H1 (cell line): Measurements from ENCODE around the gene NAV2. TPM values are rescaled to one million over a fixed set of nuclear protein-coding genes. Genes with fewer than 3 reads are reported as not detected.

ENCODE experiments used
- CTCF ChIA-PET: fragments of 300-600 bp; sonication (Branson Sonifier 250); formaldehyde crosslinking; loops from one replicate; lab custom pipeline; 2021; ENCODE audit not compliant: partially characterized antibody; lab: Charles Lee
- POLR2A ChIA-PET: fragments of 300-600 bp; sonication (Branson Sonifier 250); formaldehyde crosslinking; loops from one replicate; lab custom pipeline; 2021; ENCODE audit warnings: inconsistent platforms; ENCODE audit not compliant: partially characterized antibody; lab: Charles Lee
- DNase-seq, 2 experiments: peaks; one replicate each; pipeline versions ENCODE4 v3.0.0 to v3.0.0-alpha.2; 2010 to 2022; ENCODE audit warnings: low spot score in 2 of 2, low read depth in 1 of 2, mixed read lengths in 1 of 2
- FAIRE-seq: peaks from 2 replicates; lab custom pipeline; 2011; peaks lifted over from hg19 to GRCh38; lab: Jason Lieb, UNC
- H2AFZ ChIP-seq: 2 replicates; pipeline ENCODE4 v1.8.1; 2012; ENCODE audit warnings: low read length, inconsistent platforms
- H2AK5ac ChIP-seq: 2 replicates; pipeline ENCODE4 v1.6.1; 2013; ENCODE audit warnings: low read depth, low read length
- H2BK120ac ChIP-seq: replicated peaks from 2 replicates; pipeline ENCODE3; 2013; ENCODE audit warnings: low read depth, low read length, inconsistent platforms
- H2BK12ac ChIP-seq: 2 replicates; pipeline ENCODE4 v1.6.1; 2013; ENCODE audit warnings: low read depth, low read length
- H2BK15ac ChIP-seq: 2 replicates; pipeline ENCODE4 v1.6.1; 2013; ENCODE audit warnings: low read length
- H2BK20ac ChIP-seq: 2 replicates; pipeline ENCODE4 v1.6.1; 2013; ENCODE audit warnings: low read length
- H2BK5ac ChIP-seq: 2 replicates; pipeline ENCODE4 v1.6.1; 2013; ENCODE audit warnings: low read depth, low read length
- H3K14ac ChIP-seq: 2 replicates; pipeline ENCODE4 v1.6.1; 2013; ENCODE audit warnings: inconsistent platforms; ENCODE audit not compliant: insufficient read length
- H3K18ac ChIP-seq: 2 replicates; pipeline ENCODE4 v1.6.1; 2013; ENCODE audit warnings: low read length; ENCODE audit errors: extremely low read depth
- H3K23ac ChIP-seq: 2 replicates; pipeline ENCODE4 v1.6.1; 2013; ENCODE audit warnings: inconsistent platforms; ENCODE audit not compliant: insufficient read length
- H3K23me2 ChIP-seq: 2 replicates; pipeline ENCODE4 v1.6.1; 2013; ENCODE audit warnings: low read depth, low read length
- H3K27ac ChIP-seq: 2 replicates; pipeline ENCODE4 v1.6.1; 2011; ENCODE audit warnings: low read depth, low read length, inconsistent platforms
- H3K27me3 ChIP-seq, 4 experiments: replicated peaks in 1 of 4; 1 replicate in 1 of 4; 2 replicates in 3 of 4; pipeline versions ENCODE4 v1.6.1 to v1.8.1; 2011 to 2013; ENCODE audit warnings: low read length in 3 of 4, mild to moderate bottlenecking in 3 of 4, inconsistent platforms in 2 of 4, mixed read lengths in 2 of 4, moderate library complexity in 1 of 4; ENCODE audit not compliant: control insufficient read depth in 3 of 4, insufficient read depth in 3 of 4; ENCODE audit errors: extremely low read depth in 1 of 4
- H3K36me3 ChIP-seq, 4 experiments: 2 replicates each; pipeline versions ENCODE4 v1.6.1 to v1.8.1; 2011 to 2013; ENCODE audit warnings: mild to moderate bottlenecking in 4 of 4, low read length in 3 of 4, moderate library complexity in 2 of 4, control low read depth in 1 of 4, inconsistent platforms in 1 of 4; ENCODE audit not compliant: insufficient read depth in 4 of 4, control insufficient read depth in 2 of 4
- H3K4ac ChIP-seq: replicated peaks from 2 replicates; pipeline ENCODE3; 2013; ENCODE audit warnings: low read length, low read depth, mixed read lengths, inconsistent platforms; ENCODE audit not compliant: insufficient read length
- H3K4me1 ChIP-seq, 4 experiments: replicated peaks in 1 of 4; 1 replicate in 1 of 4; 2 replicates in 3 of 4; pipeline versions ENCODE4 v1.6.1 to v1.8.1; 2011 to 2013; ENCODE audit warnings: low read length in 3 of 4, inconsistent platforms in 2 of 4, mixed read lengths in 1 of 4; ENCODE audit not compliant: insufficient read depth in 4 of 4, control insufficient read depth in 3 of 4
- H3K4me2 ChIP-seq, 2 experiments: 2 replicates each; pipeline versions ENCODE4 v1.6.1 to v1.8.1; 2011 to 2013; ENCODE audit warnings: low read depth in 2 of 2, low read length in 2 of 2, control low read depth in 1 of 2, inconsistent platforms in 1 of 2, mild to moderate bottlenecking in 1 of 2; ENCODE audit not compliant: insufficient read depth in 1 of 2
- H3K4me3 ChIP-seq, 4 experiments: fragments of 200-600, 300-600 bp in 1 of 4; sonication (generic), shearing (Covaris generic), sonication (Bioruptor Twin) in 1 of 4; 2 replicates each; pipeline versions ENCODE4 v1.5.1 to v1.8.1; 2011 to 2016; ENCODE audit warnings: low read length in 4 of 4, low read depth in 3 of 4, control low read depth in 2 of 4, inconsistent platforms in 2 of 4, mild to moderate bottlenecking in 2 of 4, mixed read lengths in 1 of 4, moderate library complexity in 1 of 4; ENCODE audit not compliant: insufficient read depth in 2 of 4; ENCODE audit errors: extremely low read depth in 1 of 4
- H3K56ac ChIP-seq: replicated peaks from 2 replicates; pipeline ENCODE3; 2013; ENCODE audit warnings: low read depth, mild to moderate bottlenecking, mixed read lengths, low read length, inconsistent platforms; ENCODE audit not compliant: insufficient read length
- H3K79me1 ChIP-seq: 2 replicates; pipeline ENCODE4 v1.6.1; 2013; ENCODE audit warnings: low read depth, low read length, control low read depth
- H3K79me2 ChIP-seq, 2 experiments: 2 replicates each; pipeline versions ENCODE4 v1.6.1 to v1.8.1; 2012 to 2013; ENCODE audit warnings: low read length in 2 of 2, mild to moderate bottlenecking in 2 of 2, inconsistent platforms in 1 of 2; ENCODE audit not compliant: insufficient read depth in 2 of 2, control insufficient read depth in 1 of 2
- H3K9ac ChIP-seq, 4 experiments: replicated peaks in 1 of 4; 1 replicate in 1 of 4; 2 replicates in 3 of 4; pipeline versions ENCODE4 v1.6.1 to v1.8.1; 2011 to 2013; ENCODE audit warnings: low read depth in 3 of 4, low read length in 3 of 4, control low read depth in 2 of 4, mild to moderate bottlenecking in 2 of 4, moderate library complexity in 2 of 4, inconsistent platforms in 1 of 4; ENCODE audit errors: extremely low read depth in 1 of 4
- H3K9me3 ChIP-seq, 2 experiments: 2 replicates each; pipeline versions ENCODE4 v1.6.1 to v1.8.1; 2012 to 2013; ENCODE audit warnings: mild to moderate bottlenecking in 2 of 2, moderate library complexity in 2 of 2, control low read depth in 1 of 2, inconsistent platforms in 1 of 2, low read depth in 1 of 2, low read length in 1 of 2, mixed read lengths in 1 of 2; ENCODE audit not compliant: insufficient read depth in 2 of 2
- H4K20me1 ChIP-seq, 2 experiments: replicated peaks in 1 of 2; 2 replicates each; pipeline versions ENCODE3 to v1.8.1; 2011 to 2013; ENCODE audit warnings: inconsistent platforms in 2 of 2, low read length in 2 of 2, mild to moderate bottlenecking in 1 of 2; ENCODE audit not compliant: insufficient read depth in 2 of 2, control insufficient read depth in 1 of 2
- H4K5ac ChIP-seq: 2 replicates; pipeline ENCODE4 v1.6.1; 2013; ENCODE audit warnings: low read length, low read depth, mixed read lengths, inconsistent platforms; ENCODE audit not compliant: insufficient read length
- H4K8ac ChIP-seq: 2 replicates; pipeline ENCODE4 v1.8.0; 2013; ENCODE audit warnings: mild to moderate bottlenecking, moderate library complexity, low read length, inconsistent platforms; ENCODE audit not compliant: insufficient read depth; ENCODE audit errors: extremely low read depth
- H4K91ac ChIP-seq: replicated peaks from 2 replicates; pipeline ENCODE3; 2013; ENCODE audit warnings: low read length, mixed read lengths, inconsistent platforms; ENCODE audit not compliant: insufficient read length
- CBX5 ChIP-seq: fragments of 300-800, 300-1000 bp; sonication (generic); IDR thresholded peaks from 2 replicates; pipeline ENCODE4 v1.7.1; 2016; ENCODE audit warnings: antibody characterized with exemption, low read length, low read depth
- CHD2 ChIP-seq: IDR thresholded peaks from 2 replicates; pipeline ENCODE4 v1.6.1; 2012; ENCODE audit warnings: low read length, improper control_type of control experiment
- JUN ChIP-seq: IDR thresholded peaks from 2 replicates; pipeline ENCODE4 v1.6.1; 2011; ENCODE audit warnings: low read depth, mild to moderate bottlenecking, improper control_type of control experiment, low read length
- KDM5A ChIP-seq: fragments of 200-600 bp; IDR thresholded peaks from 2 replicates; pipeline ENCODE4 v1.7.1; 2012; ENCODE audit warnings: mild to moderate bottlenecking, low read length, inconsistent platforms, mixed read lengths
- MAX ChIP-seq: IDR thresholded peaks from 2 replicates; pipeline ENCODE4 v1.6.1; 2012; ENCODE audit warnings: inconsistent platforms
- NRF1 ChIP-seq: IDR thresholded peaks from 2 replicates; pipeline ENCODE4 v1.6.1; 2011; ENCODE audit warnings: mild to moderate bottlenecking, low read depth, low read length, improper control_type of control experiment
- SIN3A ChIP-seq, 2 experiments: IDR thresholded peaks in 1 of 2; conservative IDR thresholded peaks in 1 of 2; 2 replicates each; pipeline ENCODE4 v1.6.1; 2011 to 2012; ENCODE audit warnings: low read length in 2 of 2, improper control_type of control experiment in 1 of 2, low read depth in 1 of 2, mild to moderate bottlenecking in 1 of 2
- WGBS, 2 experiments: shearing (Covaris generic) in 1 of 2; methylation state at CpG; one replicate each; pipeline versions ENCODE4 v1.1.6 to v1.1.7; 2013 to 2015; ENCODE audit warnings: low lambda C conversion rate in 2 of 2, mixed read lengths in 2 of 2, inconsistent platforms in 1 of 2, low coverage in 1 of 2, missing lambda C conversion rate in 1 of 2; ENCODE audit not compliant: insufficient replicate concordance in 2 of 2, insufficient coverage in 1 of 2, insufficient read length in 1 of 2; ENCODE audit errors: extremely low coverage in 1 of 2, missing lambda C conversion rate in 1 of 2; 5-methylcytosine and 5-hydroxymethylcytosine counted together
- polyA plus RNA-seq, 7 experiments: library from polyadenylated mRNA; depleted of rRNA in 3 of 7; stranded (reverse) in 5 of 7; unstranded in 2 of 7; fragments of >200 nt in 5 of 7; fragments of 200-250 nt in 2 of 7; gene quantifications; 1 replicate in 5 of 7; 2 replicates in 1 of 7; 4 replicates in 1 of 7; pipeline versions ENCODE4 v1.2.1 to v1.2.3, GENCODE V29; 2011 to 2013; ENCODE audit warnings: missing spikeins in 2 of 7, mixed read lengths in 2 of 7
- total RNA-seq: library from RNA; stranded (reverse); fragmentation: NEBNext Ultra II Directional; extraction: Animal tissue kit (Norgen Biotek cat#: 25700); gene quantifications from 2 replicates; pipeline ENCODE4 v1.2.1, GENCODE V29; 2021

Gene NAV2
- total and polyA plus RNA-seq, 2 of the 8 experiments (the other 6 are each of a cell fraction or from before 2014, with no cell fraction given) = 35.6 to 73.6 TPM

- H3K79me1 ChIP-seq = no peaks in the 10 kb centered on the region; the same call in 1 of the 2 replicates
- H4K91ac ChIP-seq = no peak overlapping the region
- no peak overlapping the region for H2BK12ac ChIP-seq
- H3K4me3 ChIP-seq = no peak overlapping the region
- CTCF ChIA-PET = interaction anchor here (0.6 to 6.0 kb wide), 5 partner anchors 11 to 611 kb away, joined by 3 to 37 read pairs (median 3); no protein-coding TSS in a partner anchor
- no peak overlapping the region for H4K5ac ChIP-seq
- H3K56ac ChIP-seq = no peak overlapping the region
- H3K79me2 ChIP-seq = no peaks in the 10 kb centered on the region
- no peak overlapping the region for H3K4me2 ChIP-seq
- H2BK5ac ChIP-seq = no peak overlapping the region
- POLR2A ChIA-PET = no interaction called here
- DNase-seq (no peak), FAIRE-seq (no peak)
- H2BK20ac ChIP-seq = no peak overlapping the region
- no peak overlapping the region for H2BK15ac ChIP-seq
- peaks cover 0 to 3% (median 0%) of the 10 kb centered on the region in 4 experiments; a peak in 2 of 7 replicates for H3K4me1 ChIP-seq
- H3K4ac ChIP-seq = no peak overlapping the region
- no peak overlapping the region for H4K8ac ChIP-seq
- H3K36me3 ChIP-seq = no peaks in the 10 kb centered on the region
- no peak overlapping the region for H3K27ac ChIP-seq
- no peaks in the 10 kb centered on the region for H4K20me1 ChIP-seq
- H2AFZ ChIP-seq = no peak overlapping the region
- H3K9ac ChIP-seq = no peak overlapping the region
- H3K23ac ChIP-seq = no peak overlapping the region
- no peak overlapping the region for H3K14ac ChIP-seq
- H3K27me3 ChIP-seq = no peaks in the 10 kb centered on the region
- H2AK5ac ChIP-seq = no peak overlapping the region
- H3K18ac ChIP-seq = no peak overlapping the region
- WGBS, 2 experiments = 87% methylated on average over 1 of the region's 1 CpG; no CpG with 5 or more reads in 1 of the 2 experiments
- no peaks in the 10 kb centered on the region for H3K9me3 ChIP-seq
- no peak overlapping the region for H2BK120ac ChIP-seq
- no peaks in the 10 kb centered on the region for H3K23me2 ChIP-seq
- TF ChIP-seq SIN3A (conservative IDR thresholded peaks at IDR 0.05 in 1 of 2, IDR thresholded peaks at IDR 0.05 in 1 of 2; ENCODE audit: low read depth in 1 of 2, low read length in 2 of 2) (no peak), KDM5A (no peak), CBX5 (no peak), CHD2 (no peak), NRF1 (no peak), JUN (no peak), MAX (no peak)
Measured at GRCh38 chr11:19924311-19924710, 211.7 kb downstream of the NAV2 start.
